Endothelial cell (in vitro differentiated cells): ENCODE data around the gene ABHD16B. TPM values are rescaled to one million over a fixed set of nuclear protein-coding genes. Genes with fewer than 3 reads are reported as not detected.

ENCODE experiments used
- DNase-seq: peaks from one replicate; pipeline ENCODE4 v3.0.0; 2021; ENCODE audit warnings: low spot score
- H3K27ac Mint-ChIP-seq: one replicate; pipeline ENCODE4 v1.8.0; 2021; ENCODE audit warnings: mixed read lengths, inconsistent platforms; ENCODE audit not compliant: unreplicated experiment
- H3K27me3 Mint-ChIP-seq: one replicate; pipeline ENCODE4 v1.8.0; 2021; ENCODE audit warnings: mild to moderate bottlenecking, moderate library complexity, mixed read lengths, inconsistent platforms; ENCODE audit not compliant: unreplicated experiment
- H3K36me3 Mint-ChIP-seq: one replicate; pipeline ENCODE4 v1.8.0; 2021; ENCODE audit warnings: mild to moderate bottlenecking, low read depth, mixed read lengths, inconsistent platforms; ENCODE audit not compliant: unreplicated experiment
- H3K4me1 Mint-ChIP-seq: one replicate; pipeline ENCODE4 v1.8.0; 2021; ENCODE audit warnings: mild to moderate bottlenecking, mixed read lengths, inconsistent platforms; ENCODE audit not compliant: unreplicated experiment
- H3K4me3 Mint-ChIP-seq: one replicate; pipeline ENCODE4 v1.8.0; 2021; ENCODE audit warnings: mild to moderate bottlenecking, mixed read lengths, inconsistent platforms; ENCODE audit not compliant: unreplicated experiment
- H3K9me3 Mint-ChIP-seq: one replicate; pipeline ENCODE4 v1.8.0; 2021; ENCODE audit warnings: mixed read lengths, inconsistent platforms; ENCODE audit not compliant: unreplicated experiment
- CTCF ChIP-seq: fragments of 200-600 bp; sonication (generic); IDR thresholded peaks from one replicate; pipeline ENCODE4 v1.5.0; 2021; ENCODE audit warnings: antibody characterized with exemption; ENCODE audit not compliant: unreplicated experiment
- total RNA-seq: library from RNA; stranded (reverse); fragmentation: NEBNext Ultra II Directional; extraction: Animal tissue kit (Norgen Biotek cat#: 25700); gene quantifications from one replicate; pipeline ENCODE4 v1.2.1, GENCODE V29; 2021; ENCODE audit not compliant: unreplicated experiment

Gene ABHD16B
- total RNA-seq, 1 donor from 2014 or later: not detected

- no peak overlapping the region for H3K4me3 Mint-ChIP-seq
- no peaks in the 10 kb centered on the region for H3K9me3 Mint-ChIP-seq
- no peak for TF ChIP-seq CTCF
- peaks cover 5% of the 10 kb centered on the region for H3K36me3 Mint-ChIP-seq
- DNase-seq: no peak
- peaks cover 3% of the 10 kb centered on the region for H3K27me3 Mint-ChIP-seq
- peaks cover 2% of the 10 kb centered on the region for H3K4me1 Mint-ChIP-seq
- no peak overlapping the region for H3K27ac Mint-ChIP-seq
These were observed 42.7 kb downstream of the ABHD16B start for GRCh38 chr20:63903796-63904561.

- TF ChIP-seq CTCF: no peak
- Mint-ChIP-seq H3K4me3 (peak overlapping the region; percentile 51), H3K36me3 (peaks cover 5% of the 10 kb centered on the region), H3K9me3 (no peaks in the 10 kb centered on the region), H3K27me3 (peaks cover 4% of the 10 kb centered on the region), H3K27ac (no peak overlapping the region), H3K4me1 (peaks cover 7% of the 10 kb centered on the region)
- DNase-seq: no peak
These were observed 46.8 kb downstream of the ABHD16B start for GRCh38 chr20:63908008-63908682.

- Mint-ChIP-seq H3K36me3 (peaks cover 5% of the 10 kb centered on the region), H3K4me3 (no peak overlapping the region), H3K4me1 (peaks cover 8% of the 10 kb centered on the region), H3K27me3 (peaks cover 6% of the 10 kb centered on the region), H3K9me3 (no peaks in the 10 kb centered on the region), H3K27ac (no peak overlapping the region)
- no peak for TF ChIP-seq CTCF
- no peak for DNase-seq
These were observed 49.9 kb downstream of the ABHD16B start for GRCh38 chr20:63911176-63911575.

Other genes with a start within 250 kb of the ABHD16B start
- gene GMEB2, start 234.4 kb upstream of the ABHD16B start, total RNA-seq: 11.2 TPM
- 12.8 TPM for gene STMN3, start 208.1 kb upstream of the ABHD16B start, total RNA-seq
- gene RTEL1, start 203.2 kb upstream of the ABHD16B start, total RNA-seq: 20.2 TPM
- not detected for gene TNFRSF6B, start 164.8 kb upstream of the ABHD16B start, total RNA-seq
- gene ARFRP1, start 153.5 kb upstream of the ABHD16B start, total RNA-seq: 33.4 TPM
- gene ZGPAT, start 153.5 kb upstream of the ABHD16B start, total RNA-seq: 34.9 TPM
- 8.1 TPM for gene LIME1, start 124.8 kb upstream of the ABHD16B start, total RNA-seq
- 69.6 TPM for gene SLC2A4RG, start 121.7 kb upstream of the ABHD16B start, total RNA-seq
- gene ZBTB46, start 30.2 kb upstream of the ABHD16B start, total RNA-seq: 42.1 TPM
- 85.5 TPM for gene TPD52L2, start 3.8 kb downstream of the ABHD16B start, total RNA-seq
- gene DNAJC5, start 33.6 kb downstream of the ABHD16B start, total RNA-seq: 54.4 TPM
- gene UCKL1, start 94.9 kb downstream of the ABHD16B start, total RNA-seq: 40.1 TPM
- gene ZNF512B, start 108.4 kb downstream of the ABHD16B start, total RNA-seq: 40.8 TPM
- 5.0 TPM for gene SAMD10, start 118.1 kb downstream of the ABHD16B start, total RNA-seq
- gene PRPF6, start 119.6 kb downstream of the ABHD16B start, total RNA-seq: 73.4 TPM
- 14.2 TPM for gene C20orf204, start 174.7 kb downstream of the ABHD16B start, total RNA-seq
- gene SOX18, start 188.1 kb downstream of the ABHD16B start, total RNA-seq: 149 TPM
- gene TCEA2, start 201.7 kb downstream of the ABHD16B start, total RNA-seq: 123 TPM
- gene RGS19, start 218.0 kb downstream of the ABHD16B start, total RNA-seq: 26.2 TPM
- 10.2 TPM for gene OPRL1, start 218.6 kb downstream of the ABHD16B start, total RNA-seq
- not detected for gene LKAAEAR1, start 222.9 kb downstream of the ABHD16B start, total RNA-seq
- not detected for gene NPBWR2, start 246.1 kb downstream of the ABHD16B start, total RNA-seq